Aorta (tissue), 5 donors: ENCODE measurements around the gene SNTB2. TPM values are rescaled to one million over a fixed set of nuclear protein-coding genes. Genes with fewer than 3 reads are reported as not detected.
"Not testable (repeated sequence)": the region's sequence is repeated elsewhere in the genome, so short reads cannot be mapped to it uniquely, and the experiment has no call there.

Source experiments
- ATAC-seq: fragments of 200-7000 bp; cut with Tn5 transposase; one replicate; pipeline ENCODE4 v1.9.1; 2022; ENCODE audit warnings: moderate library complexity; ENCODE audit not compliant: low FRiP score
- DNase-seq, 2 donors: peaks; one replicate each; pipeline ENCODE4 v3.0.0-alpha.2; 2020
- H3K27ac ChIP-seq, 2 donors: one replicate each; pipeline ENCODE4 v1.5.1; 2013; ENCODE audit warnings: low read length in 2 of 2, mild to moderate bottlenecking in 2 of 2, moderate library complexity in 2 of 2, control low read depth in 1 of 2, inconsistent platforms in 1 of 2, low read depth in 1 of 2
- H3K27me3 ChIP-seq, 2 donors: one replicate each; pipeline ENCODE4 v1.6.1; 2013; ENCODE audit warnings: control low read depth in 1 of 2, low read length in 1 of 2, mild to moderate bottlenecking in 1 of 2, moderate library complexity in 1 of 2; ENCODE audit not compliant: insufficient read depth in 2 of 2, control insufficient read depth in 1 of 2
- H3K36me3 ChIP-seq, 2 donors: one replicate each; pipeline ENCODE4 v1.6.1; 2013; ENCODE audit warnings: control low read depth in 1 of 2, low read length in 1 of 2, mild to moderate bottlenecking in 1 of 2; ENCODE audit not compliant: insufficient read depth in 2 of 2, control insufficient read depth in 1 of 2
- H3K4me1 ChIP-seq, 2 donors: one replicate each; pipeline ENCODE4 v1.6.1; 2013; ENCODE audit warnings: low read length in 2 of 2, control low read depth in 1 of 2, mild to moderate bottlenecking in 1 of 2, moderate library complexity in 1 of 2; ENCODE audit not compliant: insufficient read depth in 2 of 2, control insufficient read depth in 1 of 2
- H3K4me3 ChIP-seq, 2 donors: one replicate each; pipeline ENCODE4 v1.5.1; 2013; ENCODE audit warnings: low read length in 2 of 2, control low read depth in 1 of 2, mild to moderate bottlenecking in 1 of 2
- H3K9me3 ChIP-seq: one replicate; pipeline ENCODE4 v1.6.1; 2013; ENCODE audit warnings: mild to moderate bottlenecking, low read length; ENCODE audit not compliant: control insufficient read depth
- WGBS, 2 donors: extraction: QIAGEN DNeasy Blood & Tissue Kit; methylation state at CpG; one replicate each; pipeline ENCODE4 v1.1.7; 2013; 5-methylcytosine and 5-hydroxymethylcytosine counted together
- intact Hi-C, 2 donors: fragments of 100-400 bp; cut with DNase I; formaldehyde crosslinking; loops; one replicate each; pipeline versions ENCODE4 v1.14.2 to v1.15.0; 2022
- polyA plus RNA-seq, 2 donors: library from polyadenylated mRNA; stranded (reverse); fragments of 200-250 nt; gene quantifications; one replicate each; pipeline ENCODE4 v1.2.3, GENCODE V29; 2013
- total RNA-seq, 2 donors: library from RNA; stranded (reverse); fragmentation: NEBNext Ultra II Directional; extraction: Animal tissue kit (Norgen Biotek cat#: 25700); gene quantifications; one replicate each; pipeline ENCODE4 v1.2.1, GENCODE V29; 2021
- donor health status: healthy with polysubstance abuse.
- donor health status: Bipolar disorder and iron deficiency.
- donor health status: DM: no; HTN: no; CAD: no.
- donor health status: DM: no; HTN: no; CAD: no.
- donor health status: DM: yes; HTN: yes; CAD: no.

SNTB2 gene
- total and polyA plus RNA-seq, 4 donors, result 6.1 to 67.1 (median 28.8) TPM

DNA sequence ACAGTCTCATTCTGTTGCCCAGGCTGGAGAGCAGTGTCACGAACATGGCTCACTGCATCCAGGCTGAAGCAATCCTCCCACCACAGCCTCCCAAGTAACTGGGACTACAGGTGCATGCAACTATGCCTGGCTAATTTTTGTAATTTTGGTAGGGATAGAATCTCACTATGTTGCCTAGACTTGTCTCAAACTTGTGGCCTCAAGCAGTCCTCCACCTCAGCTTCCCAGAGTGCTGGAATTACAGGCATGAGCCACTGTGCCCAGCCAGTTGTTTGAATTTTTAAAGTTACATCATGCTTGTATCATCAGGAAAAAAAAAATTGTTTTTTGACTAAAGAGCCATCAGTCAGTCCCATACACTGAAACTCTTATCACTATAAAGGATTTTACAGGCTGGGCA is 107.1 kb downstream of the SNTB2 start:
- ATAC-seq, result no peak
- H3K4me1 ChIP-seq, result no peaks in the 10 kb centered on the region
- intact Hi-C loops, result no loop called here

DNA sequence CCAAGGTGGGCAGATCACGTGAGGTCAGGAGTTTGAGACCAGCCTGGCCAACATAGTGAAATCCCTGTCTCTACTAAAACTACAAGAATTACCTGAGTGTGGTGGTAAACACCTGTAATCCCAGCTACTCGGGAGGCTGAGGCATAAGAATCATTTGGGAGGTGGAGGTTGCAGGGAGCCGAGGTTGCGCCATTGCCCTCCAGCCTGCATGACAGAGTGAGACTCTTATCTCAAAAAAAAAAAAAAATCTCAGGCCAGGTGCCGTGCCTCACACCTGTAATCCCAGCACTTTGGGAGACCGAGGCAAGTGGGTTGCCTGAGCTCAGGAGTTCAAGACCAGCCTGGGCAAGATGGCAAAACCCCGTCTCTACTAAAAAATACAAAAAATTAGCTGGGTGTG is 109.8 kb downstream of the SNTB2 start:
- H3K9me3 ChIP-seq, H3K4me3 ChIP-seq, intact Hi-C loops, H3K27ac ChIP-seq, ATAC-seq, H3K36me3 ChIP-seq, H3K27me3 ChIP-seq, H3K4me1 ChIP-seq, DNase-seq: not testable (repeated sequence)
- 97 to 99% methylated on average over 7 of the region's 7 CpGs for WGBS, 2 donors

More for the DNA sequence above, 107.1 kb downstream of the SNTB2 start:
- Histone ChIP-seq H3K36me3 (peaks cover 0 to 1% of the 10 kb centered on the region in 2 donors), H3K9me3 (no peaks in the 10 kb centered on the region), H3K27me3 (no peaks in the 10 kb centered on the region), H3K27ac (no peak overlapping the region), H3K4me3 (no peak overlapping the region)
- 86 to 95% methylated on average over 1 of the region's 1 CpG for WGBS, 2 donors
- DNase-seq, result no peak

DNA sequence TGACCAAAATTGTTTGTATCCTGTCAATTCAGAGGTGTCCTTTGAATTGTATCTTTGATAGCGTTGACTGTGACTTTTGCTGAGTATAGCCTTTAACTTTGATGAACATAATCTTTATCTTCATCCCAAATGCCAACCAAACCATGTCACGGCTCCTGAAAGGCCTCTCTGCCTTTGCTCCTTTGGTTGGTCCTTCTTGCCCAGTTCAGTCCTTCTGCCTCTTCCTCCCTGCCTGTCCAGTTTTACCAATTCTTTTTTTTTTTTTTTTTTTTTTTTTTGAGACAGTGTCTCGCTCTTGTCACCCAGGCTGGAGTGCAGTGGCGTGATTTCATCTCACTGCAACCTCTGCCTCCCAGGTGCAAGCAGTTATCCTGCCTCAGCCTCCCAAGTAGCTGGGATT is 111.3 kb downstream of the SNTB2 start:
- Histone ChIP-seq H3K9me3 (no peaks in the 10 kb centered on the region), H3K4me3 (no peak overlapping the region), H3K27me3 (no peaks in the 10 kb centered on the region), H3K36me3 (peaks cover 0 to 7% of the 10 kb centered on the region in 2 donors), H3K4me1 (no peaks in the 10 kb centered on the region), H3K27ac (no peak overlapping the region)
- intact Hi-C loops, result no loop called here
- ATAC-seq (no peak), DNase-seq (no peak)
- WGBS, 2 donors, result 94 to 99% methylated on average over 4 of the region's 4 CpGs

DNA sequence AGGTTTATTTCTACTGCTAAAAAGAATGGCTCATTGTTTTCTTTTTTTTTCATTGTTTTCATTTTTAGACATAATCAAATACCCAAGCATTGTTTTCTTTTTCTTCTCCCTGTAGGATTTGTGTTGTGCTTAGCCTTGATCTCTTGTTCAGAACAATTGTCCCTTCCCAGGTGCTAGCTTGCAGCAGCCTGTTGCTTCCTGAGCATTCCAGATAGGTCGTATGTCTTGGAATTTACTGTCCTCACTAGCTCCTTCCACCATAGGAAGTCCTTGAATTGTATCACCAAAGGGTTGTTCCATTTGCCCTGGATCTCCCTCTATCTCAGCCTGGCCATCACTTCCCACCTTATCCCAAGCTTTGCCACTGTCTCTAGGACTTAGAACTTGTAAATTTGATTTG is 114.2 kb downstream of the SNTB2 start:
- Histone ChIP-seq H3K4me1 (no peaks in the 10 kb centered on the region), H3K9me3 (no peaks in the 10 kb centered on the region), H3K4me3 (no peak overlapping the region), H3K36me3 (peaks cover 0 to 7% of the 10 kb centered on the region in 2 donors), H3K27ac (no peak overlapping the region), H3K27me3 (no peaks in the 10 kb centered on the region)
- DNase-seq (no peak), ATAC-seq (no peak)
- 47 to 53% methylated on average over 1 of the region's 1 CpG for WGBS, 2 donors
- intact Hi-C loops, result no loop called here

DNA sequence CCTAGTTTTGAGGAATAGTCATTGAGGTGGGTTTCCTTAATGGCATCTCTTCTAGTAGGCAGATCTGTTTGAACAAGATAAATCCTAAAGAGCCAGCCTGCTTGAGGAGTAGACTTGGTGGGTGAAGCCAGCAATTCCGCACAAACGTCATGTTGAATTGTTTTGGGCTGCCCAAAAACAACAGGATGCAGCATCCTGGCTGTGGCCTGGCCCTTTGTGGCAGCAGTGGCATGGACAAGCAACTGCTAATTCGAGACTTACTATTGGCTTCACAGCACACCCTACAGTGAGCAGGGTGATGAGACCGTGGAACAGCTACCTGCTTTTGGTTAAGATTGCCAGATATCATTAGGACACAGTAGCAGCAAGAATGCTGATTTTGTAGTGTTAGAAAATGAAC is 114.9 kb downstream of the SNTB2 start:
- WGBS, 2 donors, result 66 to 82% methylated on average over 4 of the region's 4 CpGs
- H3K36me3 ChIP-seq, result peaks cover 0 to 7% of the 10 kb centered on the region in 2 donors
- H3K27ac ChIP-seq, result no peak overlapping the region
- ATAC-seq (no peak), DNase-seq (peak in 1 of 2 donors; percentile 51)
- no peak overlapping the region for H3K4me3 ChIP-seq
- intact Hi-C loops, result no loop called here
- H3K9me3 ChIP-seq, result no peaks in the 10 kb centered on the region
- no peaks in the 10 kb centered on the region for H3K4me1 ChIP-seq
- H3K27me3 ChIP-seq, result no peaks in the 10 kb centered on the region

DNA sequence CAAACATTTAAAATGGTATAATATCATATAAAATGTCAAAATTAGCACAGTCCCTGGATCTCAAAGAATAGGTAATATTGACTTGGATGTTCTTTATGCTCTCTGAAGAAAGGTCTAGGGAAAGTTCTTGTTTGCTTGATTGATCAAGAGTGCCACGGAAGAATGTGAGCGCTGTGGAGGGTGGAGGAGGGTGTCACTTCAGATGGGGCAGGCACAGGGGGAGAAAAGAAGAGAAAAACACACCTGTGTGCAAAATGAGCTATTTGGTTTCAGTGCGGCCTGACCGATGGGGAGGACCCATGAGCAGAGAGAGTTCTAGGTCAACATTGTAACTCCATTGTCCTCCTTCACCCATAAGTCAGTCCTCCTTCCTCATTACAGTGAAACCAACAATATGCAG is 115.3 kb downstream of the SNTB2 start:
- no peaks in the 10 kb centered on the region for H3K27me3 ChIP-seq
- DNase-seq (no peak), ATAC-seq (no peak)
- 91 to 95% methylated on average over 4 of the region's 4 CpGs for WGBS, 2 donors
- no peaks in the 10 kb centered on the region for H3K4me1 ChIP-seq
- no peak overlapping the region for H3K27ac ChIP-seq
- H3K36me3 ChIP-seq, result peaks cover 0 to 7% of the 10 kb centered on the region in 2 donors
- H3K4me3 ChIP-seq, result no peak overlapping the region
- intact Hi-C loops, result no loop called here
- no peaks in the 10 kb centered on the region for H3K9me3 ChIP-seq

DNA sequence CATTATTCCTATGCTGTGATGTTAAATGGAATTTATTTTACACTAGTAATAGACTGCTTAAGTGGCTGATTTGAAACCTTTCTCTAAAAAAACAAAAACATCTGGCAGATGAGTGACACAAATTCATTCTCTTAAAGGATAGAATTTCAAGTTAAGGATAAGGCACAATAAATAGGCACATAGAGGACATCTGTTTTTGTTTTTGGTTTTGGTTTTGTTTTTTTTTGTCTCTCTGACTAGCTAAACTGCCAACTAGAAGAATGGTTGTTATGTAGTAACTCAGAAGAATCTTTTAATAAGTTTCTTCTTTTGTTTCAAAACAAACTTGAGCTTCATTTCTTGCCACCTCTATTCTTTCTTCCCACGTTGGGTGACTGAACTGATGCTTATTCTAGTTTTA is 119.1 kb downstream of the SNTB2 start:
- ATAC-seq (no peak), DNase-seq (no peak)
- WGBS, 2 donors, result 64 to 71% methylated on average over 1 of the region's 1 CpG
- Histone ChIP-seq H3K27ac (no peak overlapping the region), H3K27me3 (no peaks in the 10 kb centered on the region), H3K4me3 (no peak overlapping the region), H3K4me1 (no peaks in the 10 kb centered on the region), H3K36me3 (peaks cover 0 to 5% of the 10 kb centered on the region in 2 donors), H3K9me3 (no peaks in the 10 kb centered on the region)
- intact Hi-C loops, result no loop called here

DNA sequence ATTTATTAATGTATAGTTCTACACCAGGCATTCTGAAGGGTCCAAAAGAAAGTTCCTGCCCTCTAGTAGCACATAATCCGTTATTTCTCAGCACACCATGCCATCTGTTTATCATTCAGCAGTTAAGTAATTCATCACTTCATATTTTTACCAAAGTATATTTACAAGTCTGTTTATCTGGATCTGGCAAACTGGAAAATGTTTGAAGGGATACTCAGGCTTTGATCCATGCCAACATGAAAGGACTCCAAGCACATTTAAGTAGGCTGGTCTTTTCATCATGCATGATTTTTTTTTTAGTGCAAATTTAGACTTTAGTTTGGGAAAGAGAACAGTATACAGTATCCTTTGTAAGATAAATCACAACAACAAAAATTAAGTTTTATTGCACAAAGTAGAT is 120.1 kb downstream of the SNTB2 start:
- Histone ChIP-seq H3K4me3 (no peak overlapping the region), H3K27ac (no peak overlapping the region), H3K27me3 (no peaks in the 10 kb centered on the region), H3K4me1 (no peaks in the 10 kb centered on the region), H3K9me3 (no peaks in the 10 kb centered on the region), H3K36me3 (no peaks in the 10 kb centered on the region)
- WGBS, 2 donors, result 59 to 83% methylated on average over 1 of the region's 1 CpG
- no peak for ATAC-seq
- intact Hi-C loops, result no loop called here
- DNase-seq, result no peak

DNA sequence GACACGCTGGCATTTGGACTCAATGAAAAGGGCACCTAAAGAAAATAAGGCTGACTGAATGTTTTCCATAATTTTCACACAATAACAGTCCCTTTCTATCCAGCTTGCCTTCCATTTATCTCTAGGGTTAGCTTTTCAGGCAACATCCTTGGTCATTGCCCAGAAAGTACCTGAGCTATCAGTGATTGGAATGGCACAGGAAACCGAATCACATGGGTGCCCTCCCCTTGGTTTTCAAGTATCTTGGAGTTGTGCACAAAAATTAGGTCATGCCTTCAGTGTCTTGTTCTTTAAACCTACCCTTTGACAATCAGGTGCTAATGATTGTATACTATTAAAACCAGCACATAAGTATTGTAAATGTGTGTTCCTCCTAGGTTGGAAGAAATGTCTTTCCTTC is 120.9 kb downstream of the SNTB2 start:
- 89 to 92% methylated on average over 2 of the region's 2 CpGs for WGBS, 2 donors

More for the DNA sequence above, 120.9 kb downstream of the SNTB2 start:
- DNase-seq, result no peak
- H3K27ac ChIP-seq, result no peak overlapping the region
- no peaks in the 10 kb centered on the region for H3K36me3 ChIP-seq
- no peaks in the 10 kb centered on the region for H3K4me1 ChIP-seq
- intact Hi-C loops, result no loop called here
- no peak overlapping the region for H3K4me3 ChIP-seq
- no peaks in the 10 kb centered on the region for H3K27me3 ChIP-seq
- no peaks in the 10 kb centered on the region for H3K9me3 ChIP-seq
- ATAC-seq, result no peak
